Spleen (tissue), 7 donors: Measurements from ENCODE around the gene CCNI2.

ENCODE experiments used
- POLR2A ChIP-seq, 3 donors: fragments of 450-650 bp; IDR thresholded peaks; one replicate each; pipeline ENCODE4 v1.5.1; 2017; ENCODE audit warnings: antibody characterized with exemption in 3 of 3, mild to moderate bottlenecking in 1 of 3
- TF ChIP-seq, protein P1 (sequence below), 11 experiments: fragments of 200-600 bp in 7 of 11; fragments of 450-650 bp in 4 of 11; sonication (generic) in 4 of 11; IDR thresholded peaks in 8 of 11; conservative IDR thresholded peaks in 3 of 11; 1 replicate in 7 of 11; 2 replicates in 4 of 11; pipeline versions ENCODE4 v1.4.0 to v1.8.0; 2016 to 2021; ENCODE audit warnings: antibody characterized with exemption in 11 of 11, inconsistent platforms in 4 of 11, mild to moderate bottlenecking in 1 of 11
- donor health status: DM: no; HTN: no; CAD: no; lungs with moderate emphysema.
- donor health status: DM: no; HTN: no; CAD: no.
- donor health status: DM: no; HTN: no; CAD: no.

DNA sequence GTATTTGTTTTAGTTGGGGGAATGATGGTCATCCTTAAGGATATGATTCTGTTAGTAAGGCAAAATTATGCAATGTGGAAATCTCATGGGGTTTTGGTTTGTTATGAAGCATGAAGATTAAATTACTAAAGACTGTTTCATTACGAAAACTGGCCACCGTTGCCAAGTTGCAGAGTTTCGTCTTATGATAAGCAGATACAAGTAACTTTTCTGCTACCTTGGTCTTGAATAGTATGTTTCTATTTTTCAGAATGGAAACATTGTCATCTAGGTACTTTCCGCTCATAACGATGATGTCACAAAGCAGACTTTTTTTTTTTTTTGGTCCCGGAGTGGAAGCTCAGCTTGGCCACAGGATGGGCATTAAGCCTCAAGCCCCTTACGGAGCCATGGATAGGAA lies 4.2 kb downstream of the CCNI2 start:
- TF ChIP-seq, protein P1, sequence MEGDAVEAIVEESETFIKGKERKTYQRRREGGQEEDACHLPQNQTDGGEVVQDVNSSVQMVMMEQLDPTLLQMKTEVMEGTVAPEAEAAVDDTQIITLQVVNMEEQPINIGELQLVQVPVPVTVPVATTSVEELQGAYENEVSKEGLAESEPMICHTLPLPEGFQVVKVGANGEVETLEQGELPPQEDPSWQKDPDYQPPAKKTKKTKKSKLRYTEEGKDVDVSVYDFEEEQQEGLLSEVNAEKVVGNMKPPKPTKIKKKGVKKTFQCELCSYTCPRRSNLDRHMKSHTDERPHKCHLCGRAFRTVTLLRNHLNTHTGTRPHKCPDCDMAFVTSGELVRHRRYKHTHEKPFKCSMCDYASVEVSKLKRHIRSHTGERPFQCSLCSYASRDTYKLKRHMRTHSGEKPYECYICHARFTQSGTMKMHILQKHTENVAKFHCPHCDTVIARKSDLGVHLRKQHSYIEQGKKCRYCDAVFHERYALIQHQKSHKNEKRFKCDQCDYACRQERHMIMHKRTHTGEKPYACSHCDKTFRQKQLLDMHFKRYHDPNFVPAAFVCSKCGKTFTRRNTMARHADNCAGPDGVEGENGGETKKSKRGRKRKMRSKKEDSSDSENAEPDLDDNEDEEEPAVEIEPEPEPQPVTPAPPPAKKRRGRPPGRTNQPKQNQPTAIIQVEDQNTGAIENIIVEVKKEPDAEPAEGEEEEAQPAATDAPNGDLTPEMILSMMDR (IDR thresholded peaks at IDR 0.05 in 8 of 11, conservative IDR thresholded peaks at IDR 0.05 in 3 of 11), result no peak
- no peak for TF ChIP-seq POLR2A (IDR thresholded peaks at IDR 0.05)
